ENCODE measurements around the gene UBR3.

The UBR3 gene

GRCh38 chr2:170077830-170078569 lies 250.7 kb downstream of the UBR3 start:
- TF ChIP-seq TAF1 (IDR thresholded peaks at IDR 0.05; ENCODE audit: low read depth), result no peak
- TF ChIP-seq MAX (IDR thresholded peaks at IDR 0.05), result no peak
- TF ChIP-seq TEAD4 (IDR thresholded peaks at IDR 0.05), result no peak

- no peak for TF ChIP-seq TEAD4 (IDR thresholded peaks at IDR 0.05)
- no peak for TF ChIP-seq NFIC (IDR thresholded peaks at IDR 0.05)
- no peak for TF ChIP-seq CREB1 (IDR thresholded peaks at IDR 0.05; ENCODE audit: low read depth)
- no peak for TF ChIP-seq USF1 (IDR thresholded peaks at IDR 0.05)
- no peak for TF ChIP-seq EP300 (IDR thresholded peaks at IDR 0.05; ENCODE audit: borderline replicate concordance)
- no peak for TF ChIP-seq ZBTB7A (IDR thresholded peaks at IDR 0.05; ENCODE audit: low read depth)
- no peak for TF ChIP-seq YY1 (IDR thresholded peaks at IDR 0.05; ENCODE audit: low read depth)
- no peak for TF ChIP-seq TCF12 (IDR thresholded peaks at IDR 0.05; ENCODE audit: low read depth)
- TF ChIP-seq RAD21 (IDR thresholded peaks at IDR 0.05; ENCODE audit: low read depth), result no peak
- no peak for TF ChIP-seq FOXM1 (IDR thresholded peaks at IDR 0.05; ENCODE audit: borderline replicate concordance, low read depth)
- TF ChIP-seq TAF1 (IDR thresholded peaks at IDR 0.05; ENCODE audit: low read depth), result no peak
- no peak for TF ChIP-seq EGR1 (IDR thresholded peaks at IDR 0.05)
- TF ChIP-seq CEBPB (IDR thresholded peaks at IDR 0.05), result no peak
- TF ChIP-seq MAX (IDR thresholded peaks at IDR 0.05), result no peak
- no peak for TF ChIP-seq REST (IDR thresholded peaks at IDR 0.05; ENCODE audit: low read depth)
Observed at GRCh38 chr2:170084820-170085491, 257.7 kb downstream of the UBR3 start.

- TF ChIP-seq ZBTB7A (IDR thresholded peaks at IDR 0.05; ENCODE audit: low read depth) (no peak), TAF1 (IDR thresholded peaks at IDR 0.05; ENCODE audit: low read depth) (no peak), EP300 (IDR thresholded peaks at IDR 0.05; ENCODE audit: borderline replicate concordance) (no peak), USF1 (IDR thresholded peaks at IDR 0.05) (no peak), CEBPB (IDR thresholded peaks at IDR 0.05) (no peak), MAX (IDR thresholded peaks at IDR 0.05) (no peak), CREB1 (IDR thresholded peaks at IDR 0.05; ENCODE audit: low read depth) (no peak), EGR1 (IDR thresholded peaks at IDR 0.05) (no peak), YY1 (IDR thresholded peaks at IDR 0.05; ENCODE audit: low read depth) (no peak), RAD21 (IDR thresholded peaks at IDR 0.05; ENCODE audit: low read depth) (no peak), TCF12 (IDR thresholded peaks at IDR 0.05; ENCODE audit: low read depth) (no peak), NFIC (IDR thresholded peaks at IDR 0.05) (no peak), REST (IDR thresholded peaks at IDR 0.05; ENCODE audit: low read depth) (no peak), TEAD4 (IDR thresholded peaks at IDR 0.05) (no peak), FOXM1 (IDR thresholded peaks at IDR 0.05; ENCODE audit: borderline replicate concordance, low read depth) (no peak)
Observed at GRCh38 chr2:170086117-170086688, 258.9 kb downstream of the UBR3 start.

GRCh38 chr2:170086751-170087412 lies 259.6 kb downstream of the UBR3 start:
- TF ChIP-seq FOXM1 (IDR thresholded peaks at IDR 0.05; ENCODE audit: borderline replicate concordance, low read depth), result no peak

GRCh38 chr2:170087413-170087793 lies 260.1 kb downstream of the UBR3 start:
- TF ChIP-seq CEBPB (IDR thresholded peaks at IDR 0.05) (no peak), RAD21 (IDR thresholded peaks at IDR 0.05; ENCODE audit: low read depth) (no peak), REST (IDR thresholded peaks at IDR 0.05; ENCODE audit: low read depth) (no peak), USF1 (IDR thresholded peaks at IDR 0.05) (no peak), TEAD4 (IDR thresholded peaks at IDR 0.05) (no peak), TAF1 (IDR thresholded peaks at IDR 0.05; ENCODE audit: low read depth) (no peak), NFIC (IDR thresholded peaks at IDR 0.05) (no peak), EP300 (IDR thresholded peaks at IDR 0.05; ENCODE audit: borderline replicate concordance) (no peak), EGR1 (IDR thresholded peaks at IDR 0.05) (no peak), CREB1 (IDR thresholded peaks at IDR 0.05; ENCODE audit: low read depth) (no peak), TCF12 (IDR thresholded peaks at IDR 0.05; ENCODE audit: low read depth) (no peak), MAX (IDR thresholded peaks at IDR 0.05) (no peak), FOXM1 (IDR thresholded peaks at IDR 0.05; ENCODE audit: borderline replicate concordance, low read depth) (no peak), YY1 (IDR thresholded peaks at IDR 0.05; ENCODE audit: low read depth) (no peak), ZBTB7A (IDR thresholded peaks at IDR 0.05; ENCODE audit: low read depth) (no peak)
